Dedifferentiated amniotic fluid mesenchymal stem cell (primary cell): ENCODE measurements around the gene RTP5.

Source experiments
- DNase-seq: peaks from one replicate; pipeline ENCODE4 v3.0.0-alpha.2; 2016; ENCODE audit errors: extremely low spot score

Gene RTP5

DNA sequence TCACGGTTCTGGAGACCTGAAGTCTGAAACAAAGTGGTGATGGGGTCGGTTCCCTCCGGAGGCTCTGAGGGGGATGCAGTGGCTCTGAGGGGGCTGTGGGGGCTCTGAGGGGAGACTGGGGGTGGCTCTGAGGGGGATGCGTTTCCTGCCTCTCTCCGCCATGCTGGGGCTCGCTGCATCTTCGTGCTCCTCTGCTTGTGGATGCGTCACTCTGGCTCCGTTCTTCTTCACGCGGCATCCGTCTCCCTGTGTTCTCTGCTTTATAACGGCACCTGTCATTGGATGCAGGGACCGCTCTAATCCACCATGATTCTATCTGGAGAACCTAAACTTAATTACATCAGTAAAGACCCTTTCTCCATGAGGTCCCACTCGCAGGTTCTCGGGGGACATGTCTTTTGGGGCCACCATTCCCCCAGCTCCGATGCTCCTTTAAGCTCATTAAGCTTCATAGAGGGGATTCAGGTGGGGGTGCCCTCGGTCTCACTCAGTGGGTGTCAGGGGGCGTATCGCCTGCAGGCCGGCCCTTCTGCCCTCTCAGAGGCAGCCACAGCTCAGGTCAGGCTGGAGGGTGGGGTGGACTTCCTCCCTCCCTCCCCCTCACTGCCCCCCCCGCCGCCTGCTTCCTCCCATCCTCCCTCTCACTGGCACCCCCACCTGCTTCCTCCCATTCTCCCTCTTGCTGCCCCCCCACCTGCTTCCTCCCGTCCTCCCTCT, 18.4 kb downstream of the RTP5 start:
- no peak for DNase-seq

DNA sequence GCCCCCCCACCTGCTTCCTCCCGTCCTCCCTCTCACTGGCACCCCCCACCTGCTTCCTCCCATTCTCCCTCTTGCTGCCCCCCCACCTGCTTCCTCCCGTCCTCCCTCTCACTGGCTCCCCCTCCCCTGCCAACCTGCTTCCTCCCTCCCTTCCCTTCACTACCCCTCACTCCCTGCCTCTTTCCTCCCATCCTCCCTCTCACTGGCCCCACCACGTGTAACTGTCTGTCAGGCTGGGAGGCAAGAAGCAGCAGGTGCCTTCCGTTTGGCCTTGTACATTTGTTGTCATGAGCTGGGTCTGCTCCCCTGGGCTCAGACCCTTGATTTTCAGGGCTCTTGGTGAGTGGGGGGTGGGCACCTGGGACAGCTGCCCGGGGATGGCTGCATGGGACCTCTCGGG, 19.1 kb downstream of the RTP5 start:
- no peak for DNase-seq

DNA sequence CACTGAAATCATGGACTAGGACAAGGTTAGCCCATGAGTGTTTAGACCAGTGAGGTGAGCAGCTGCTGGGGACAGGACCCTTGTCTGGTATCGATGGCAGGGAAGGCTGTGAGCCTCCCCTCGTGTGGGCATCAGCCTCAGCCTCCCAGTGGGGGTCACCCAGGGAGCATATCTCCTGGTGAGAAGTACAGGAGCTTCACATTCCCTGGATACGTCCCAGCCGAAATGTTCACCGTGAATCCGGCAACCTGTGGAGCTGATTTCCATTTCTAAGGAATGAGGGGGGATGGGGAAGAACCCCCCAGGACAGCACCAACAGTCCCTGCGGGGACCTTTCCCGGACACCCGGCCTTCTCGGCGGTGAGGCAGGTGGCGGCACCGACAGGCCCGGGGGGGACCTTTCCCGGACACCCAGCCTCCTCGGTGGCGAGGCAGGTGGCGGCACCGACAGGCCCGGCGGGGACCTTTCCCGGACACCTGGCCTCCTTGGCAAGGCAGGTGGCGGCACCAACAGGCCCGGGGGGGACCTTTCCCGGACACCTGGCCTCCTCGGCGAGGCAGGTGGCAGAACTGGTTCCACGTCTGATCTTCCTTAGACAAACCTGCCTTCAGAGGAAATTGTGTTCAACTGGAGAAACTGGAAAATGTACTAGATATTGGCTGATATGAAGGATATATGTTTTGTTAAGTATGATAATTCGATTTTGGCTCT, 21.2 kb downstream of the RTP5 start:
- no peak for DNase-seq

GRCh38 chr2:241891315-241891987, 21.9 kb downstream of the RTP5 start:
- DNase-seq: no peak

- no peak for DNase-seq
These were observed 22.4 kb downstream of the RTP5 start for GRCh38 chr2:241891988-241892298.

- no peak for DNase-seq
These were observed 23.0 kb downstream of the RTP5 start for GRCh38 chr2:241892299-241893137.

- DNase-seq: no peak
These were observed 23.7 kb downstream of the RTP5 start for GRCh38 chr2:241893265-241893664.

- DNase-seq: no peak
These were observed 24.6 kb downstream of the RTP5 start for GRCh38 chr2:241894056-241894641.

GRCh38 chr2:241894681-241895426, 25.3 kb downstream of the RTP5 start:
- DNase-seq: no peak

DNA sequence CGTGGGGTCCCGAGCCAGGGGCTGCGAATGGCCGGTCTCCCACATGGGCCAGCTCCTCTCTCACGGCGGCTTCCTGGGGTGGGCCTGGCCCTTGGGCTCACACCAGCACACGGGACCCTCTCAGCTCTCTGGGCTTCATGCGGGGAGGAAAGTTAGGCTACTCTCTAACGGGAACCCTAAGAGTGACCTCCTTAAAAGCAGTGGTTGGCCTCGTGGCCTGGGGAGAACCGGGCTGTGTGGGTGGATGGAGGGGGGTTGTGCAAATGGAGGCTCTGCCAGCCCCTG, 25.8 kb downstream of the RTP5 start:
- no peak for DNase-seq

DNA sequence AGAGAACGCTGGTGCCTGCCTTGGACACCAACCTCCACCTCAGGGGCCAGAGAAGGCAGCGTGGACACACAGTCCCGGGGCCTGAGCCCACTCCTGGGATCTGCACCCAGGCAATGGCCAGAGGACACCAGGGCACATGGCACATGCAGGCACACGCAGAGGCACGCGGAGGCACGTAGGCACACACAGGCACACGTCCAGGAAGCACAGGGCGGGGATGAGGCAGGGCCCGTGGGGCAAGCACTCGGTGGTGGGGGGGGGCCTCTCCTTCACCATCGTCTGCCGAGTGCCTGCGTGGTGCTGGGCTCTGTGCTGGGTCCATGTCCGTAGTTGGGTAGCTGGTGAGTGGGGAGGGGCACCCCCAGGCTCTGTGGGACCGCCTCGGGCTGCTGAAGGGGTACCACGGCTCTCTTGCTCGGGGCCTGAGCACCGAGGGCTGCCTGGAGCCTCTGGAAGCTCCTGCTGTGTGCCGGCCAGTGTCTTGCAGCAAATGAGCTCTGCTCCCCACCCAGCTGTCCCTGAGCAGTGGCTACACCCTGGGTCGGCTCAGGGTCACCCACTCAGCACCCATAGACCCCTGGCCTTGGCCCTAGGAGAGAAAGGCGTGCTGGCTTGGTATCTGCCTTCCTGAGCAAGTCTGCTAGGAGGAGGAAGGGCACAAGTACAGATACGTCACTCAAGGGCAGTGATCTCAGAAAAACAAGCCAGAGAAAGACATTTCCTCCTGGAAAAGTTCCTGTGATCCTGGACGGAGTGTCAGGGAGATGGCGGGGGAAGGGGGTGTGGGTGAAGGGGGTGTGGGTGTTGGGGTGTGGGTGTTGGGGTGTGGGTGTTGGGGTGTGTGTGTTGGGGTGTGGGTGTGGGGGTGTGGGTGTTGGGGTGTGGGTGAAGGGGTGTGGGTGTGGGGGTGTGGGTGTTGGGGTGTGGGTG, 26.4 kb downstream of the RTP5 start:
- DNase-seq: no peak

- no peak for DNase-seq
These were observed 27.2 kb downstream of the RTP5 start for GRCh38 chr2:241896746-241897201.

- DNase-seq: no peak
These were observed 27.8 kb downstream of the RTP5 start for GRCh38 chr2:241897231-241897916.

DNA sequence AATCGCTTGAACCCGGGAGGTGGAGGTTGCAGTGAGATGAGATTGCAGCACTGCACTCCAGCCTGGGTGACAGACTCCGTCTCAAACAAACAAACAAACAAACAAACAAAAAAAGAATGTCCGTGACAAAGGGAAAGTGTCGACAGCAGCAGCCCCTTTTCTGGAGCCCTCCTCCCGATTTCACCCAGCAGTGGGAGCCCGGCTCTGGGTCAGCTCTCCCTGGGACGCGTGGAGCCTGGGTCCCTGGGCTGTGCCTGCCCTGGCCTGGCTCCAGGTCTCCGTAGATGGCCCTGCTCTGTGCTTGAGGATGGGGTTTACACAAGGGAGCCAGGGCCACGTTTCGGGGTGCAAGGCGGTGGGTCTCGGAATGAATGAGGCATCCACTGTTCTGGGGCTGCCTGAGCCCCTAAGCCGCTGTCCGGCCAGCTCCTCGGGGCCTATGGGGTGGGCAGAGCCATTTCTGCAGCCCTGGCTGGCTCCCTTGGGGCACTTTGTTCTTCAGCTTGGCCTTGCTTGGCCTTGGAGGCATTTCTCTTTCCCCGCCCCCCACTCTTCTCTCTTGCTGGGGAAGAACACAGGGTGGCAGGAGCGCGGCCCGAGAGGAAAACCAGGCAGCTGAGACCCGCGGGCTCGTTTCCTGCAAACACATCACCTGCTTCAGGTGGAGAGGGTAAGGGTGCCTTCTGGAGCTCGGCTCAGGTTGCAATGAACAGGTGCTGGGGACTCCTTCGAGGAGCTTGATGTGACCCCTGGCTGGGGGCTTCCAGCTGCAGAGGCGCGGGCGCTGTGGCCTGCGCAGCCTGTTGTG, 29.1 kb downstream of the RTP5 start:
- DNase-seq: no peak

GRCh38 chr2:241900251-241901017, 30.9 kb downstream of the RTP5 start:
- DNase-seq: no peak

DNA sequence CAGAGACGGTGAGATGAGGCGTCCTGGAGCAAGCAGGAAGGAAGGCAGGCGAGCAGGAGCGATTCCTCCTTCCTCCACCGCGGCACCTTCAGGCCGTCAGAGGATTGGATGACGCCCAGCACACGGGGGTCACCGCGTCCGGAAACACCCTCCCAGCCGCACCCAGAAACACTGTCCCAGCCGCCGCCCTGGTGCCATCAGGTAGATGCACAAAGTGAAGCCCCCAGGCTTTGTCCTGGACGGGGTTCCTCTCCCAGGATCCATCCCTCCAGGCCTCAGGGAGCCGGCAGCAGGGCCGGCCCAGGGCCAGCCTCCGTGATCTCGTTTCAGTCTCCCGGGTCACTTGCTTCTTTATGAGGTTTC, 31.5 kb downstream of the RTP5 start:
- DNase-seq: no peak

GRCh38 chr2:241901500-241902351, 32.2 kb downstream of the RTP5 start:
- DNase-seq: no peak
